ENCODE measurements around the gene TMEM41A. TPM values are rescaled to one million over a fixed set of nuclear protein-coding genes. Genes with fewer than 3 reads are reported as not detected.
"Not testable (repeated sequence)": the region's sequence is repeated elsewhere in the genome, so short reads cannot be mapped to it uniquely, and the experiment has no call there.

Gene TMEM41A
- total RNA-seq, 2 experiments from 2014 or later: 19.6 to 21.6 TPM

- CTCF ChIA-PET: interaction anchor here (1.4 kb wide), 1 partner anchor 71 kb away, joined by 5 read pairs; no protein-coding TSS in a partner anchor
- Mint-ChIP-seq H3K9me3 (ENCODE audit: low read depth) (no peaks in the 10 kb centered on the region), H3K27ac (no peak overlapping the region), H3K4me1 (peaks cover 2% of the 10 kb centered on the region), H3K4me3 (no peak overlapping the region), H3K27me3 (no peaks in the 10 kb centered on the region), H3K36me3 (ENCODE audit: low read depth) (peaks cover 46% of the 10 kb centered on the region)
- intact Hi-C loops (cut with DNase I, micrococcal nuclease): no loop called here
- POLR2A ChIA-PET: interaction anchor here (0.6 to 1.3 kb wide), 2 partner anchors 11 to 20 kb away, joined by 3 read pairs; no protein-coding TSS in a partner anchor
- ATAC-seq: no peak
- no peak for DNase-seq
Observed at GRCh38 chr3:185488465-185488864, 10.4 kb downstream of the TMEM41A start.

- CTCF ChIA-PET: interaction anchor here (0.7 kb wide), 1 partner anchor 60 kb away, joined by 3 read pairs; no protein-coding TSS in a partner anchor
- no peak for DNase-seq
- intact Hi-C loops (cut with DNase I, micrococcal nuclease): no loop called here
- H3K9me3 Mint-ChIP-seq (ENCODE audit: low read depth): no peaks in the 10 kb centered on the region
- H3K36me3 Mint-ChIP-seq (ENCODE audit: low read depth): peaks cover 55% of the 10 kb centered on the region
- no peak overlapping the region for H3K27ac Mint-ChIP-seq
- POLR2A ChIA-PET: no interaction called here
- H3K27me3 Mint-ChIP-seq: no peaks in the 10 kb centered on the region
- peaks cover 6% of the 10 kb centered on the region for H3K4me1 Mint-ChIP-seq
- H3K4me3 Mint-ChIP-seq: no peak overlapping the region
- ATAC-seq: no peak
Observed at GRCh38 chr3:185486394-185486793, 12.4 kb downstream of the TMEM41A start.

GRCh38 chr3:185484296-185484695 lies 14.5 kb downstream of the TMEM41A start:
- POLR2A ChIA-PET: no interaction called here
- no peaks in the 10 kb centered on the region for H3K9me3 Mint-ChIP-seq (ENCODE audit: low read depth)
- no peak overlapping the region for H3K27ac Mint-ChIP-seq
- no peaks in the 10 kb centered on the region for H3K27me3 Mint-ChIP-seq
- CTCF ChIA-PET: interaction anchor here (0.6 to 0.9 kb wide), 2 partner anchors 90 to 158 kb away, joined by 3 read pairs; no protein-coding TSS in a partner anchor
- H3K36me3 Mint-ChIP-seq (ENCODE audit: low read depth): peaks cover 58% of the 10 kb centered on the region
- H3K4me3 Mint-ChIP-seq: no peak overlapping the region
- DNase-seq (no peak), ATAC-seq (no peak)
- intact Hi-C loops (cut with DNase I, micrococcal nuclease): no loop called here
- peaks cover 6% of the 10 kb centered on the region for H3K4me1 Mint-ChIP-seq

- Mint-ChIP-seq H3K36me3 (ENCODE audit: low read depth) (peaks cover 35% of the 10 kb centered on the region), H3K9me3 (ENCODE audit: low read depth) (no peaks in the 10 kb centered on the region), H3K27me3 (no peaks in the 10 kb centered on the region), H3K27ac (no peak overlapping the region), H3K4me3 (no peak overlapping the region), H3K4me1 (peaks cover 6% of the 10 kb centered on the region)
- intact Hi-C loops (cut with DNase I, micrococcal nuclease): no loop called here
- ChIA-PET POLR2A (no interaction called here), CTCF (interaction anchor here (0.7 kb wide), 1 partner anchor 43 kb away, joined by 3 read pairs; no protein-coding TSS in a partner anchor)
- DNase-seq (no peak), ATAC-seq (no peak)
Observed at GRCh38 chr3:185479373-185479945, 19.4 kb downstream of the TMEM41A start.

DNA sequence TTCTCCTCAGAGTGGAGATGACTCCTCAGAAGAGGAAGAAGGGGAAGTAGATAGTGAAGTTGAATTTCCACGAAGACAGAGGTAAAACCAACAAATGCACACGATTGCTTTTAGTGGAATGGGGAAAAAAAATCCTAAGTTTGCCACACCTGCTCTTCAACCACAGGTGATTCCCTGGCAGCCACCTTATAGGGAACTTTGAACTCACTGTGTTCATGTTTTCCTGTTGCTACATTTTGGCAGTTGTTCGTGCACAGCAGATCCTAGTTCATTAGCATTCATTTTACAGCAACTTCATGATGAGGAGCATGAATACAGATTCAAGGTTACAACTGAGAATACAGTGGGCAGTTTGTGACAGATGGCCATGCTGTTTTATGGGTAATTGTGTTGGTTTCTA lies 21.5 kb downstream of the TMEM41A start:
- H3K27me3 Mint-ChIP-seq: no peaks in the 10 kb centered on the region
- H3K4me3 Mint-ChIP-seq: no peak overlapping the region
- H3K27ac Mint-ChIP-seq: no peak overlapping the region
- CTCF ChIA-PET: interaction anchor here (0.8 kb wide), 1 partner anchor 98 kb away, joined by 4 read pairs; no protein-coding TSS in a partner anchor
- peaks cover 34% of the 10 kb centered on the region for H3K36me3 Mint-ChIP-seq (ENCODE audit: low read depth)
- H3K9me3 Mint-ChIP-seq (ENCODE audit: low read depth): no peaks in the 10 kb centered on the region
- intact Hi-C loops (cut with DNase I, micrococcal nuclease): no loop called here
- no peak for DNase-seq
- POLR2A ChIA-PET: no interaction called here
- ATAC-seq: no peak
- H3K4me1 Mint-ChIP-seq: no peaks in the 10 kb centered on the region

GRCh38 chr3:185474922-185475321 lies 23.9 kb downstream of the TMEM41A start:
- DNase-seq; POLR2A ChIA-PET; intact Hi-C loops (cut with DNase I, micrococcal nuclease); H3K4me3 Mint-ChIP-seq; H3K9me3 Mint-ChIP-seq (ENCODE audit: low read depth); CTCF ChIA-PET; H3K4me1 Mint-ChIP-seq; ATAC-seq; H3K27ac Mint-ChIP-seq; H3K27me3 Mint-ChIP-seq: not testable (repeated sequence)
- peaks cover 18% of the 10 kb centered on the region for H3K36me3 Mint-ChIP-seq (ENCODE audit: low read depth)

DNA sequence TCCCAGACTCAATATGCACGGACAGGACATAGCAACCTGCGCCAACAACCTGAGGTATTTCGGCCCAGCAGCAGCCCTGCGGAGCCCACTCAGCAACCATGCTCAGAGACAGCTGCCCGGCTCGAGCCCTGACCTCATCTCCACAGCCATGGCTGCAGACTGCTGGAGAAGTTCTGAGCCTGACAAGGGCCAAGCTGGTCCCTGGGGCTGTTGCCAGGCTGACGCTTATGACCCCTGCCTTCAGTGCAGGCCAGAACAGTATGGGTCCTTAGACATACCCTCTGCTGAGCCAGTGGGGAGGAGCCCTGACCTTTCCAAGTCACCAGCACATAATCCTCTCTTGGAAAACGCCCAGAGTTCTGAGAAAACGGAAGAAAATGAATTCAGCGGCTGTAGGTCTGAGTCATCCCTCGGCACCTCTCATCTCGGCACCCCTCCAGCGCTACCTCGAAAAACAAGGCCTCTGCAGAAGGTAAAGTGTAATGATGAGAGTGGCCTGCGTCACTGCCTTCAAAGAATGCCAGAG lies 25.5 kb downstream of the TMEM41A start:
- intact Hi-C loops (cut with DNase I, micrococcal nuclease): no loop called here
- Mint-ChIP-seq H3K4me1 (no peaks in the 10 kb centered on the region), H3K27me3 (no peaks in the 10 kb centered on the region), H3K9me3 (ENCODE audit: low read depth) (no peaks in the 10 kb centered on the region), H3K27ac (no peak overlapping the region), H3K4me3 (no peak overlapping the region), H3K36me3 (ENCODE audit: low read depth) (peaks cover 15% of the 10 kb centered on the region)
- POLR2A ChIA-PET: no interaction called here
- no peak for DNase-seq
- no peak for ATAC-seq
- CTCF ChIA-PET: no interaction called here

DNA sequence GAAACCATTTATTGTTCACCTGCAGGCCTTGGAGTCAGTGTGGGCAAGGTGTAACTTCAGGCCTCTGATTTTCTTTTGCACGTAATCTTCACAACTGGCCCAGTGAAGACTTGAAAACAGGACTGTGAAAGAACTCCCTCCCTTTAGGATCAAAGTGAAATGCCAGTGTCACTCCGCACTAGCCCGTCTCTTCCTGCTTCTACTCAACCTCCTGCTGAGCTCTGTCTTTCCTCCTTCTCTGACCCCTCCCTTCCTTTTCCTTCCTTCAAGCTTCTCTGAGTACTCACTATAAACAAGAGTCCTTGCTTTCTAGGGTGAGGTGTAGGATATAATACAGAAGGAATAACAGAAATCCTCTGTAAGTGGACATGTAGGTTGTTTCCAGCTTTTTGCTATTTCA lies 28.5 kb downstream of the TMEM41A start:
- POLR2A ChIA-PET: no interaction called here
- H3K27me3 Mint-ChIP-seq: no peaks in the 10 kb centered on the region
- no peak for DNase-seq

GRCh38 chr3:185469542-185469941 lies 29.3 kb downstream of the TMEM41A start:
- ATAC-seq: no peak
- no peak overlapping the region for H3K27ac Mint-ChIP-seq
- no peaks in the 10 kb centered on the region for H3K27me3 Mint-ChIP-seq
- ChIA-PET CTCF (interaction anchor here (0.5 to 1.1 kb wide), 4 partner anchors 11 to 103 kb away, joined by 3 read pairs; no protein-coding TSS in a partner anchor), POLR2A (interaction anchor here (1.2 kb wide), 1 partner anchor 19 kb away, joined by 3 read pairs; no protein-coding TSS in a partner anchor)
- no peaks in the 10 kb centered on the region for H3K4me1 Mint-ChIP-seq
- DNase-seq: no peak
- intact Hi-C loops (cut with DNase I, micrococcal nuclease): no loop called here
- H3K4me3 Mint-ChIP-seq: no peak overlapping the region
- peaks cover 10% of the 10 kb centered on the region for H3K36me3 Mint-ChIP-seq (ENCODE audit: low read depth)
- no peaks in the 10 kb centered on the region for H3K9me3 Mint-ChIP-seq (ENCODE audit: low read depth)

More for the DNA sequence above, 28.5 kb downstream of the TMEM41A start:
- CTCF ChIA-PET: interaction anchor here (0.7 to 1.0 kb wide), 2 partner anchors 89 to 103 kb away, joined by 3 read pairs; no protein-coding TSS in a partner anchor
- Mint-ChIP-seq H3K36me3 (ENCODE audit: low read depth) (peaks cover 10% of the 10 kb centered on the region), H3K4me1 (no peaks in the 10 kb centered on the region), H3K9me3 (ENCODE audit: low read depth) (no peaks in the 10 kb centered on the region), H3K27ac (no peak overlapping the region), H3K4me3 (no peak overlapping the region)
- ATAC-seq: no peak
- intact Hi-C loops (cut with DNase I, micrococcal nuclease): no loop called here

- CTCF ChIA-PET: interaction anchor here (0.7 kb wide), 1 partner anchor 158 kb away, joined by 4 read pairs; no protein-coding TSS in a partner anchor
- DNase-seq; H3K4me1 Mint-ChIP-seq; H3K4me3 Mint-ChIP-seq; H3K36me3 Mint-ChIP-seq (ENCODE audit: low read depth); H3K27me3 Mint-ChIP-seq; H3K9me3 Mint-ChIP-seq (ENCODE audit: low read depth); ATAC-seq; intact Hi-C loops (cut with DNase I, micrococcal nuclease); POLR2A ChIA-PET; H3K27ac Mint-ChIP-seq: not testable (repeated sequence)
Observed at GRCh38 chr3:185466123-185466522, 32.7 kb downstream of the TMEM41A start.

DNA sequence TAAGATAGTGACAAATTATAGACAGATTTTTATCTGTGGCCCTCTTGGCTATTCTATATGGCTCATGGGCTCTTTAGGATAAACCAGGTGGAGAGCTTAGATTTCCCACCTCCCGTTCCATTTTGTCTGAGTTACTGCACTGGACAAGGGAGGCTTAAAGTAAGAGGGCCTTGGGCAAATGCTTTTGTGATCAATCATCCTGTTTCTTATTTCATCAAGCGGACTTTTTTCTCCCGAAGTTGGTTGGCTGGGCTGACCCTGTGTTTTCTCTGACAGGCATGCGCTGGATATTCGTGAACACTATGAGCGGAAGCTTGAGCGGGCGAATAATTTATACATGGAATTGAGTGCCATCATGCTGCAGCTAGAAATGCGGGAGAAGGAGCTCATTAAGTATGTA lies 33.4 kb downstream of the TMEM41A start:
- CTCF ChIA-PET: no interaction called here

More for the DNA sequence above, 33.4 kb downstream of the TMEM41A start:
- no peak overlapping the region for H3K27ac Mint-ChIP-seq
- intact Hi-C loops (cut with DNase I, micrococcal nuclease): no loop called here
- H3K36me3 Mint-ChIP-seq (ENCODE audit: low read depth): peaks cover 2% of the 10 kb centered on the region
- H3K9me3 Mint-ChIP-seq (ENCODE audit: low read depth): no peaks in the 10 kb centered on the region
- H3K4me3 Mint-ChIP-seq: no peak overlapping the region
- DNase-seq: no peak
- no peaks in the 10 kb centered on the region for H3K27me3 Mint-ChIP-seq
- H3K4me1 Mint-ChIP-seq: no peaks in the 10 kb centered on the region
- POLR2A ChIA-PET: no interaction called here
- no peak for ATAC-seq

Measured in activated CD4-positive, alpha-beta T cell treated with anti-CD3 and anti-CD28 coated beads for 36 hours (primary cell).